ENCODE results near the gene RAB35. TPM values are rescaled to one million over a fixed set of nuclear protein-coding genes. Genes with fewer than 3 reads are reported as not detected.

RAB35 gene
- total and polyA plus RNA-seq, 9 donors, result 14.1 to 48.5 (median 39.3) TPM

DNA sequence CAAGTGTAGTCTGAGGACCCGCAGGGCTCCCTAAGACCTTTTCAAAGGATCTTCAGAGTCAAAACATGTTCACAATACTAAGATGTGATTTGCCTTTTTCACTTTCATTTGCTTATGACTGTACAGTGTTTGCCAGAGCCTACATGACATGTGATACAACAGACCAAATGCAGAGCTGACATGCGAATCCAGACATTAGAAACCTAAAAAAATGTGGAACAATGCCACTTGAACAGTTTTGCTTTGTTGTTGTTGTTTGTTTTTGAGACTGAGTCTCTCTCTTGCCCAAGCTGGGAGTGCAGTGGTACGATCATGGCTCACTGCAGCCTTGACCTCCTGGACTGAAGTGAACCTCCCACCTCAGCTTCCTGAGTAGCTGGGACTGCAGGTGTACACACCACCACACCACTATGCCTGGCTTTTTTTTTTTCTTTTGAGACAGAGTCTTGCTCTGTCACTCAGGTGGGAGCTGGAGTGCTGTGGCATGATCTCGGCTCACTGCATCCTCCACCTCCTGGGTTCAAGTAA is 5.3 kb upstream of the RAB35 start:
- 27 to 45% (median 40%) methylated on average over 4 of the region's 4 CpGs for WGBS, 3 donors
- TF ChIP-seq EP300 (IDR thresholded peaks at IDR 0.05) (no peak), POLR2A (IDR thresholded peaks at IDR 0.05) (no peak)
- TF ChIP-seq, protein P1, sequence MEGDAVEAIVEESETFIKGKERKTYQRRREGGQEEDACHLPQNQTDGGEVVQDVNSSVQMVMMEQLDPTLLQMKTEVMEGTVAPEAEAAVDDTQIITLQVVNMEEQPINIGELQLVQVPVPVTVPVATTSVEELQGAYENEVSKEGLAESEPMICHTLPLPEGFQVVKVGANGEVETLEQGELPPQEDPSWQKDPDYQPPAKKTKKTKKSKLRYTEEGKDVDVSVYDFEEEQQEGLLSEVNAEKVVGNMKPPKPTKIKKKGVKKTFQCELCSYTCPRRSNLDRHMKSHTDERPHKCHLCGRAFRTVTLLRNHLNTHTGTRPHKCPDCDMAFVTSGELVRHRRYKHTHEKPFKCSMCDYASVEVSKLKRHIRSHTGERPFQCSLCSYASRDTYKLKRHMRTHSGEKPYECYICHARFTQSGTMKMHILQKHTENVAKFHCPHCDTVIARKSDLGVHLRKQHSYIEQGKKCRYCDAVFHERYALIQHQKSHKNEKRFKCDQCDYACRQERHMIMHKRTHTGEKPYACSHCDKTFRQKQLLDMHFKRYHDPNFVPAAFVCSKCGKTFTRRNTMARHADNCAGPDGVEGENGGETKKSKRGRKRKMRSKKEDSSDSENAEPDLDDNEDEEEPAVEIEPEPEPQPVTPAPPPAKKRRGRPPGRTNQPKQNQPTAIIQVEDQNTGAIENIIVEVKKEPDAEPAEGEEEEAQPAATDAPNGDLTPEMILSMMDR (IDR thresholded peaks at IDR 0.05), result no peak
- Histone ChIP-seq H3K9me3 (no peaks in the 10 kb centered on the region), H3K36me3 (no peaks in the 10 kb centered on the region), H3K4me3 (no peak overlapping the region), H3K27me3 (no peaks in the 10 kb centered on the region), H3K4me1 (ENCODE audit: insufficient read depth) (peaks cover 4% of the 10 kb centered on the region), H3K27ac (no peak overlapping the region)
- intact Hi-C loops (cut with DNase I), result no loop called here
- no peak for DNase-seq

DNA sequence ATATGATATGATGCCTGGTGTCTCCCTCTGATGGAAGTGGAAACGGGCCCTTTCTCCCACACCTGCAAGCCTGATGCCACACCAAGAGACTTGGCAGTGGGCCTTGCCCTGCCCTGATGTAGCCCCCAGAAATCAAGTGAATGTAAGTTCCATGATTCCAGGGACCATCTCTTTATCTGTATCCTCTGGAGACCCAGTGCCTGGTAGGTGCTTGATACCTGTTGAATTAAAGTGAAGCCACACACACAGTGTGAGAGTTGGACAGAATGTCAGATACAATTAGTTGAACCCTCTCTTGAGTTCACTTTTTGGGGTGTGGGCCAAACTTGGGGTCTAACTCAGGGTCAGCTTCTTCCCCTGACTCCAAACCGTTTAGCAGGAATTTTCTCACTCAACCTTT is 4.8 kb upstream of the RAB35 start:
- TF ChIP-seq EP300 (IDR thresholded peaks at IDR 0.05), result no peak
- TF ChIP-seq, protein P1 (IDR thresholded peaks at IDR 0.05), result no peak
- no peak for TF ChIP-seq POLR2A (IDR thresholded peaks at IDR 0.05)
- 48 to 63% (median 51%) methylated on average over 2 of the region's 2 CpGs for WGBS, 3 donors
- intact Hi-C loops (cut with DNase I), result no loop called here
- no peaks in the 10 kb centered on the region for H3K36me3 ChIP-seq
- H3K4me1 ChIP-seq (ENCODE audit: insufficient read depth), result peaks cover 4% of the 10 kb centered on the region
- H3K9me3 ChIP-seq, result no peaks in the 10 kb centered on the region
- H3K27ac ChIP-seq, result no peak overlapping the region
- DNase-seq, result no peak
- H3K27me3 ChIP-seq, result no peaks in the 10 kb centered on the region
- no peak overlapping the region for H3K4me3 ChIP-seq

DNA sequence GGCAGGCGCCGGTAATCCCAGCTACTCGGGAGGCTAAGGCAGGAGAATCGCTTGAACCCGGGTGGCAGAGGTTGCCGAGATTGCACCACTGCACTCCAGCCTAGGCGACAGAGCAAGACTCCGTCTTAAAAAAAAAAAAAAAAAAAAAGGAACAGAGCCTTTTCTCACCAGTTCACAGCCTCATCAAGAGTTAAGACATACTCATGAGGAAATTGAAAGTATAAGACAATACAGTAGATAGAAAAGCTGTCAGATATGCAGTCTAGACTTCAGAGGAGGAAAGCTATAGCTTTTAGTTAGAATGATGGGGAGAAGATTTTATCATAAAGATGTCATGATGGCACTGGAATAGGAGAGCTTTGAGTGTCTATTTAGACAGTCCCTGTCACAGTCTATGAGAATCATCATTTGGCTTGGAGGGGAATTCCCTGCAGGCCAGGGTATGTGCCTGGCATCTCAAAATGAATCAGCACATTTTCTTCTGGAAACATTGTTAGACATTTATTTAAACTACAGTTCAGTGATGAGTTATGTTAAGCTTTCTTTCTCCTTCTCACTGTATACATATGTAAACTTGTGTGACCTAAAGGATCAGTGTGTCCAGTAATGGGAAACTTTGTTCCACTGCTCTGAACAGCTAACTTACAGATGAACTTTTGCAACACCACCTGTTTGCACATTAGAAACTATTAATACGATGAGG is 2.9 kb upstream of the RAB35 start:
- no peak overlapping the region for H3K4me3 ChIP-seq
- intact Hi-C loops (cut with DNase I), result no loop called here
- no peaks in the 10 kb centered on the region for H3K9me3 ChIP-seq
- H3K27ac ChIP-seq, result no peak overlapping the region
- H3K36me3 ChIP-seq, result no peaks in the 10 kb centered on the region
- TF ChIP-seq, protein P1 (IDR thresholded peaks at IDR 0.05), result no peak
- no peak for TF ChIP-seq POLR2A (IDR thresholded peaks at IDR 0.05)
- TF ChIP-seq EP300 (IDR thresholded peaks at IDR 0.05), result no peak
- DNase-seq, result no peak
- 76 to 80% (median 77%) methylated on average over 9 of the region's 9 CpGs for WGBS, 3 donors
- H3K27me3 ChIP-seq, result no peaks in the 10 kb centered on the region
- H3K4me1 ChIP-seq (ENCODE audit: insufficient read depth), result peaks cover 16% of the 10 kb centered on the region

DNA sequence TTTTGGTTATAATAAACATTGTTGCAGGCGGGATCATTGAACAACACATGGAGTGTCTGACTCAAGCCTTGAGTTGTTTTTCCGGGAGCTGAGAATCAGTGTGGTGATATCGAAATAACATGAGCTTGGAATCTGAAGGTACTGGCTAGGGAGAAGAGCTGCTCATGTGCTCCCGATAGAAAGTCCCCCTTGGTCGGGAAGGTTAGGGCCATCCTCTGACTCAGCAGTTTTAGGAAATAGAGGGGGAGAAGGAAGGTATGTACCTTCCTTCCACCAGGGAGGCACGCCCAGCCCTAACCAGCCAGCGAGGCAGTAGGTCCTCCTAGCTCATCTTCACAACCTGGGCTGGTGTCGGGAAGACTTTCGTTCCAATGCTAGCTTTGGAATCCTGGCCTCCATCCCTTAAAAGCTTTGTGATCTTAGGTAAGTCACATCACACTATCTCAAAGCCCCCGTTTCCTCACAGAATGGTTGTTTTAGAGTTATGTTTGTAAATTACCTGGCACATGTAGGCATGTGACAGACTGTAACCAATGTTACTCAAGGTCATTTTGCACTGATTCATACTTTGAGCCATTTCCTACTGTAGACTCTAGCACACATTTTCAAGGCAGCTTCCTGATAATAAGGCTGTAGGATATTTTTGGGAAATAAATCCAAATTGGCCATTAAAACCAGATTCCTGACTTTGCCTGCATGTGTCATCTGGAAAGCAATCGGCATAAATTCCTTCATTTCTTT is 1.9 kb upstream of the RAB35 start:
- peak overlapping the region; percentile 68 for H3K4me3 ChIP-seq
- H3K4me1 ChIP-seq (ENCODE audit: insufficient read depth), result peaks cover 16% of the 10 kb centered on the region
- WGBS, 3 donors, result 21 to 36% (median 27%) methylated on average over 11 of the region's 11 CpGs
- TF ChIP-seq EP300 (IDR thresholded peaks at IDR 0.05) (no peak), POLR2A (IDR thresholded peaks at IDR 0.05) (no peak)
- TF ChIP-seq, protein P1 (IDR thresholded peaks at IDR 0.05), result no peak
- H3K9me3 ChIP-seq, result no peaks in the 10 kb centered on the region
- H3K36me3 ChIP-seq, result no peaks in the 10 kb centered on the region
- no peaks in the 10 kb centered on the region for H3K27me3 ChIP-seq
- no peak overlapping the region for H3K27ac ChIP-seq
- intact Hi-C loops (cut with DNase I), result no loop called here
- no peak for DNase-seq

Measured in ovary (tissue), 9 donors.